H9 (cell line): ENCODE measurements around the gene TMEM176A. TPM values are rescaled to one million over a fixed set of nuclear protein-coding genes. Genes with fewer than 3 reads are reported as not detected.

Source experiments
- DNase-seq: peaks from one replicate; pipeline ENCODE4 v3.0.0-alpha.2; 2017
- H2AFZ ChIP-seq: one replicate; pipeline ENCODE4 v1.6.1; 2013; ENCODE audit warnings: mild to moderate bottlenecking, low read length, control low read depth, moderate library complexity
- H2AK5ac ChIP-seq: 2 replicates; pipeline ENCODE4 v1.6.1; 2013; ENCODE audit warnings: low read length, control low read depth, mixed read lengths; ENCODE audit not compliant: insufficient read length
- H2BK120ac ChIP-seq: one replicate; pipeline ENCODE4 v1.6.1; 2013; ENCODE audit warnings: low read depth, mild to moderate bottlenecking, low read length, control low read depth, inconsistent platforms; ENCODE audit not compliant: poor library complexity, severe bottlenecking
- H2BK12ac ChIP-seq: 2 replicates; pipeline ENCODE4 v1.6.1; 2013; ENCODE audit warnings: low read length, control low read depth, mixed read lengths, low read depth; ENCODE audit not compliant: insufficient read length
- H2BK15ac ChIP-seq: 2 replicates; pipeline ENCODE4 v1.6.1; 2013; ENCODE audit warnings: low read depth, low read length, control low read depth
- H2BK20ac ChIP-seq: one replicate; pipeline ENCODE4 v1.6.1; 2013; ENCODE audit warnings: low read depth, mild to moderate bottlenecking, low read length, control low read depth, inconsistent platforms; ENCODE audit not compliant: poor library complexity, severe bottlenecking
- H2BK5ac ChIP-seq: 2 replicates; pipeline ENCODE4 v1.6.1; 2013; ENCODE audit warnings: low read length, control low read depth, mixed read lengths; ENCODE audit not compliant: insufficient read length
- H3K14ac ChIP-seq: 2 replicates; pipeline ENCODE4 v1.6.1; 2013; ENCODE audit warnings: low read length, control low read depth; ENCODE audit not compliant: insufficient read depth
- H3K18ac ChIP-seq: 2 replicates; pipeline ENCODE4 v1.6.1; 2013; ENCODE audit warnings: low read depth, mild to moderate bottlenecking, mixed read lengths, low read length, control low read depth; ENCODE audit not compliant: insufficient read length
- H3K23ac ChIP-seq: 2 replicates; pipeline ENCODE4 v1.6.1; 2013; ENCODE audit warnings: low read length, control low read depth, mixed read lengths, low read depth; ENCODE audit not compliant: insufficient read length
- H3K23me2 ChIP-seq: 2 replicates; pipeline ENCODE4 v1.6.1; 2013; ENCODE audit warnings: low read depth, mild to moderate bottlenecking, mixed read lengths, low read length, control low read depth; ENCODE audit not compliant: insufficient read length, poor library complexity, severe bottlenecking
- H3K27ac ChIP-seq: 2 replicates; pipeline ENCODE4 v1.5.1; 2013; ENCODE audit warnings: low read length, control low read depth, mixed read lengths, low read depth; ENCODE audit not compliant: insufficient read length
- H3K27me3 ChIP-seq: 2 replicates; pipeline ENCODE4 v1.6.1; 2013; ENCODE audit warnings: low read length, control low read depth, inconsistent platforms; ENCODE audit not compliant: insufficient read depth
- H3K4ac ChIP-seq: 2 replicates; pipeline ENCODE4 v1.6.1; 2013; ENCODE audit warnings: low read depth, mild to moderate bottlenecking, control low read depth, inconsistent platforms, low read length, moderate library complexity
- H3K4me1 ChIP-seq: 2 replicates; pipeline ENCODE4 v1.6.1; 2013; ENCODE audit warnings: low read length, control low read depth, inconsistent platforms; ENCODE audit not compliant: insufficient read depth
- H3K4me2 ChIP-seq: 2 replicates; pipeline ENCODE4 v1.6.1; 2013; ENCODE audit warnings: low read length, control low read depth, mixed read lengths; ENCODE audit not compliant: insufficient read length, insufficient read depth
- H3K56ac ChIP-seq: 2 replicates; pipeline ENCODE4 v1.6.1; 2013; ENCODE audit warnings: low read depth, mild to moderate bottlenecking, mixed read lengths, low read length, control low read depth; ENCODE audit not compliant: insufficient read length
- H3K79me1 ChIP-seq: 2 replicates; pipeline ENCODE4 v1.6.1; 2013; ENCODE audit warnings: low read depth, mild to moderate bottlenecking, moderate library complexity, low read length, control low read depth, inconsistent platforms; ENCODE audit not compliant: insufficient read depth, poor library complexity, severe bottlenecking
- H3K79me2 ChIP-seq: 2 replicates; pipeline ENCODE4 v1.6.1; 2013; ENCODE audit warnings: low read length, control low read depth, inconsistent platforms; ENCODE audit not compliant: insufficient read depth
- H3K9ac ChIP-seq: 2 replicates; pipeline ENCODE4 v1.6.1; 2013; ENCODE audit warnings: low read length, control low read depth, mixed read lengths; ENCODE audit not compliant: insufficient read length; ENCODE audit errors: extremely low read depth
- H3K9me3 ChIP-seq: one replicate; pipeline ENCODE4 v1.6.1; 2013; ENCODE audit warnings: low read depth, low read length, inconsistent platforms; ENCODE audit not compliant: control insufficient read depth
- H3T11ph ChIP-seq: one replicate; pipeline ENCODE4 v1.6.1; 2013; ENCODE audit warnings: mild to moderate bottlenecking, low read length, control low read depth, inconsistent platforms
- H4K20me1 ChIP-seq: one replicate; pipeline ENCODE4 v1.6.1; 2013; ENCODE audit not compliant: control insufficient read depth, insufficient read length, insufficient read depth
- H4K5ac ChIP-seq: 2 replicates; pipeline ENCODE4 v1.6.1; 2013; ENCODE audit warnings: low read depth, mild to moderate bottlenecking, mixed read lengths, low read length, control low read depth; ENCODE audit not compliant: insufficient read length
- H4K8ac ChIP-seq: replicated peaks from 2 replicates; pipeline ENCODE4 v1.6.1; 2013; ENCODE audit warnings: low read length, control low read depth, mixed read lengths, low read depth; ENCODE audit not compliant: insufficient read length
- H4K91ac ChIP-seq: 2 replicates; pipeline ENCODE4 v1.6.1; 2013; ENCODE audit warnings: low read depth, mild to moderate bottlenecking, moderate library complexity, mixed read lengths, low read length, control low read depth; ENCODE audit not compliant: insufficient read length
- H3K27ac Mint-ChIP-seq, 3 experiments: 2 replicates in 2 of 3; 3 replicates in 1 of 3; pipeline ENCODE4 v1.8.0; 2020 to 2021; ENCODE audit warnings: mixed read lengths in 3 of 3, mild to moderate bottlenecking in 1 of 3, moderate library complexity in 1 of 3
- H3K27me3 Mint-ChIP-seq: 2 replicates; pipeline ENCODE4 v1.8.0; 2021; ENCODE audit warnings: low read depth, mild to moderate bottlenecking, moderate library complexity, mixed read lengths
- H3K36me3 Mint-ChIP-seq, 3 experiments: 2 replicates in 2 of 3; 3 replicates in 1 of 3; pipeline ENCODE4 v1.8.0; 2020 to 2021; ENCODE audit warnings: low read depth in 3 of 3, mixed read lengths in 3 of 3; ENCODE audit not compliant: insufficient read depth in 1 of 3
- H3K4me1 Mint-ChIP-seq, 2 experiments: 2 replicates each; pipeline ENCODE4 v1.8.0; 2020; ENCODE audit warnings: mixed read lengths in 2 of 2
- H3K4me3 Mint-ChIP-seq, 2 experiments: 2 replicates in 1 of 2; 3 replicates in 1 of 2; pipeline ENCODE4 v1.8.0; 2020 to 2021; ENCODE audit warnings: mild to moderate bottlenecking in 2 of 2, mixed read lengths in 2 of 2, moderate library complexity in 1 of 2
- H3K9me3 Mint-ChIP-seq, 2 experiments: 2 replicates in 1 of 2; 3 replicates in 1 of 2; pipeline ENCODE4 v1.8.0; 2020; ENCODE audit warnings: mild to moderate bottlenecking in 2 of 2, mixed read lengths in 2 of 2, moderate library complexity in 1 of 2
- WGBS: extraction: QIAGEN DNeasy Blood & Tissue Kit; methylation state at CpG from one replicate; pipeline ENCODE4 v1.1.7; 2013; ENCODE audit warnings: missing lambda C conversion rate, low lambda C conversion rate, mixed read lengths; ENCODE audit not compliant: insufficient read length; ENCODE audit errors: extremely low coverage; 5-methylcytosine and 5-hydroxymethylcytosine counted together
- total RNA-seq: library from RNA; stranded (reverse); gene quantifications from 2 replicates; pipeline ENCODE4 v1.2.1, GENCODE V29; 2021
- TF ChIP-seq, protein P1 (sequence below): fragments of 200-600 bp; sonication (generic); conservative IDR thresholded peaks from 3 replicates; pipeline ENCODE4 v1.8.0; 2021; ENCODE audit warnings: antibody characterized with exemption, mild to moderate bottlenecking

TMEM176A gene
- total RNA-seq, 1 experiment from 2014 or later: not detected

DNA sequence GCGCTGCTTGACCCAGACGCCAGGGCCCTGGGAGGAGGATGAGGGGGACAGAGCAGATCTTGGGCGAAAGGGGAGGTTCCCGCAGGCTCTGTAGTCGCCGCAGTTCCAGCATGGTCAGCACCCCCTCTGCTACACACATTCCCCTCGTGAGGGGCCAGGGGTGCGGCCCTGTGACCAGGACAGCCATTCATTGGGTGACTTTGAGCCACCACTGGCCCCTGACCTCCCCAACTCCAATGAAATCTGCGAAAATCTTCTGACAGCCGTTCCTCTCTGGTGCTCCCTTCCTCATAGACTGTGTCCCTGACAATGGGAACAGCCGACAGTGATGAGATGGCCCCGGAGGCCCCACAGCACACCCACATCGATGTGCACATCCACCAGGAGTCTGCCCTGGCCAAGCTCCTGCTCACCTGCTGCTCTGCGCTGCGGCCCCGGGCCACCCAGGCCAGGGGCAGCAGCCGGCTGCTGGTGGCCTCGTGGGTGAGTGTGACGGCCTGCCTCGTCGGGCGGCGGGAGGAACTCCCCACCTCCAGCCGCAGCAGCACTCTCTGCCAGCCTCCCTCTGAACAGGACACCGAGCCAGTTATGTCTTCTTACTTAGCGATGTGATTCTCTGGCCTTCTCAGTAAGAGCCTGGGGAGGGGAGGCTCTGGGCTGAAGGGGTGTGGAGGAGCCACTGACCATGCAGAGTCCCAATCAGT is 825 bp downstream of the TMEM176A start:
- no peak for DNase-seq
- no peak overlapping the region for H4K91ac ChIP-seq
- no peaks in the 10 kb centered on the region for H3K79me1 ChIP-seq
- Mint-ChIP-seq H3K27me3 (peaks cover 84% of the 10 kb centered on the region), H3K36me3 (peaks cover 0 to 10% (median 6%) of the 10 kb centered on the region in 3 experiments; a peak in 4 of 7 replicates), H3K27ac (no peak overlapping the region), H3K9me3 (peaks cover 7 to 13% of the 10 kb centered on the region in 2 experiments; a peak in 4 of 5 replicates), H3K4me3 (peak overlapping the region; percentile 44 to 64), H3K4me1 (peaks cover 0 to 17% of the 10 kb centered on the region in 2 experiments; a peak in 2 of 4 replicates)
- no peak overlapping the region for H4K5ac ChIP-seq
- peaks cover 8% of the 10 kb centered on the region for H3K23me2 ChIP-seq
- H3K9ac ChIP-seq: no peak overlapping the region
- TF ChIP-seq, protein P1, sequence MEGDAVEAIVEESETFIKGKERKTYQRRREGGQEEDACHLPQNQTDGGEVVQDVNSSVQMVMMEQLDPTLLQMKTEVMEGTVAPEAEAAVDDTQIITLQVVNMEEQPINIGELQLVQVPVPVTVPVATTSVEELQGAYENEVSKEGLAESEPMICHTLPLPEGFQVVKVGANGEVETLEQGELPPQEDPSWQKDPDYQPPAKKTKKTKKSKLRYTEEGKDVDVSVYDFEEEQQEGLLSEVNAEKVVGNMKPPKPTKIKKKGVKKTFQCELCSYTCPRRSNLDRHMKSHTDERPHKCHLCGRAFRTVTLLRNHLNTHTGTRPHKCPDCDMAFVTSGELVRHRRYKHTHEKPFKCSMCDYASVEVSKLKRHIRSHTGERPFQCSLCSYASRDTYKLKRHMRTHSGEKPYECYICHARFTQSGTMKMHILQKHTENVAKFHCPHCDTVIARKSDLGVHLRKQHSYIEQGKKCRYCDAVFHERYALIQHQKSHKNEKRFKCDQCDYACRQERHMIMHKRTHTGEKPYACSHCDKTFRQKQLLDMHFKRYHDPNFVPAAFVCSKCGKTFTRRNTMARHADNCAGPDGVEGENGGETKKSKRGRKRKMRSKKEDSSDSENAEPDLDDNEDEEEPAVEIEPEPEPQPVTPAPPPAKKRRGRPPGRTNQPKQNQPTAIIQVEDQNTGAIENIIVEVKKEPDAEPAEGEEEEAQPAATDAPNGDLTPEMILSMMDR: no peak
- H2BK20ac ChIP-seq: no peak overlapping the region
- no peak overlapping the region for H3K56ac ChIP-seq
- H4K8ac ChIP-seq: no peak overlapping the region
- no peak overlapping the region for H2BK15ac ChIP-seq
- no peaks in the 10 kb centered on the region for H3K79me2 ChIP-seq
- H3K14ac ChIP-seq: no peak overlapping the region
- H3K27me3 ChIP-seq: peaks cover 35% of the 10 kb centered on the region
- no peak overlapping the region for H2BK12ac ChIP-seq
- no peaks in the 10 kb centered on the region for H4K20me1 ChIP-seq
- no peak overlapping the region for H3K18ac ChIP-seq
- H2BK5ac ChIP-seq: no peak overlapping the region
- H2AK5ac ChIP-seq: no peak overlapping the region
- H3K4me1 ChIP-seq: no peaks in the 10 kb centered on the region
- WGBS: no CpG with 5 or more reads among the region's 26 CpGs
- H3K23ac ChIP-seq: no peak overlapping the region
- H2BK120ac ChIP-seq: no peak overlapping the region
- H3K27ac ChIP-seq: no peak overlapping the region
- H3T11ph ChIP-seq: no peak overlapping the region
- H3K4me2 ChIP-seq: peak overlapping the region; percentile 62
- H3K4ac ChIP-seq: no peak overlapping the region
- H2AFZ ChIP-seq: no peak overlapping the region
- H3K9me3 ChIP-seq: no peaks in the 10 kb centered on the region
